GM12872 (cell line): Measurements from ENCODE around the gene FILIP1.

Experiments
- CTCF ChIP-seq: IDR thresholded peaks from 3 replicates; pipeline ENCODE4 v1.5.1; 2011; ENCODE audit warnings: low read depth, mild to moderate bottlenecking, low read length, moderate library complexity; ENCODE audit not compliant: insufficient read depth

The FILIP1 gene

GRCh38 chr6:75372884-75373283 lies 120.7 kb downstream of the FILIP1 start:
- TF ChIP-seq CTCF = no peak

GRCh38 chr6:75370011-75370410 lies 123.6 kb downstream of the FILIP1 start:
- TF ChIP-seq CTCF = no peak

GRCh38 chr6:75368864-75369402 lies 124.7 kb downstream of the FILIP1 start:
- TF ChIP-seq CTCF = no peak

- TF ChIP-seq CTCF = peak; percentile 66
These were observed 125.3 kb downstream of the FILIP1 start for GRCh38 chr6:75368151-75368779.

- TF ChIP-seq CTCF = no peak
These were observed 130.3 kb downstream of the FILIP1 start for GRCh38 chr6:75363304-75363703.

- TF ChIP-seq CTCF = no peak
These were observed 140.0 kb downstream of the FILIP1 start for GRCh38 chr6:75353644-75354043.

- TF ChIP-seq CTCF = no peak
These were observed 142.0 kb downstream of the FILIP1 start for GRCh38 chr6:75351570-75351969.
